ENCODE data around the gene RPN1. TPM values are rescaled to one million over a fixed set of nuclear protein-coding genes. Genes with fewer than 3 reads are reported as not detected.

Gene RPN1
- total RNA-seq, 2 experiments from 2014 or later = 123 to 149 TPM

GRCh38 chr3:128607710-128608048 is 42.9 kb downstream of the RPN1 start:
- no peak overlapping the region for H3K4me3 ChIP-seq (ENCODE audit: low read depth, low read length, poor library complexity, severe bottlenecking)
- no peaks in the 10 kb centered on the region for H3K9me3 ChIP-seq (ENCODE audit: low read length)
- H3K4me2 ChIP-seq (ENCODE audit: low read length) = no peak overlapping the region
- no peaks in the 10 kb centered on the region for H4K20me1 ChIP-seq (ENCODE audit: insufficient read depth, low read length)
- intact Hi-C loops (cut with micrococcal nuclease; ENCODE audit: unreplicated experiment) = loop anchor here (5.0 kb wide), 1 partner anchor 180 kb away; no protein-coding TSS in a partner anchor
- H3K4me1 ChIP-seq (ENCODE audit: insufficient read depth, low read length, poor library complexity, severe bottlenecking) = no peaks in the 10 kb centered on the region
- no peaks in the 10 kb centered on the region for H3K36me3 ChIP-seq (ENCODE audit: insufficient read depth, low read length)
- ChIA-PET POLR2A (no interaction called here), CTCF (ENCODE audit: unreplicated experiment) (no interaction called here)
- no peak for DNase-seq (ENCODE audit: low spot score)
- no peaks in the 10 kb centered on the region for H3K79me2 ChIP-seq (ENCODE audit: insufficient read depth, low read depth, low read length)
- no TSS peak for BruUV-seq (replicated peaks)
- H3K27ac ChIP-seq (ENCODE audit: low read depth, low read length, poor library complexity, severe bottlenecking) = no peak overlapping the region
- no peaks in the 10 kb centered on the region for H3K9me2 ChIP-seq (ENCODE audit: insufficient read depth, low read length)
- H2AFZ ChIP-seq (ENCODE audit: low read length) = no peak overlapping the region
- no peak for TF ChIP-seq CTCF (conservative IDR thresholded peaks at IDR 0.05; ENCODE audit: low read length)
- TF ChIP-seq EZH2phosphoT487 (IDR thresholded peaks at IDR 0.05; ENCODE audit: borderline replicate concordance, low read depth, low read length) = no peak

GRCh38 chr3:128606094-128606493 is 44.5 kb downstream of the RPN1 start:
- no peak for DNase-seq (ENCODE audit: low spot score)
- H3K4me1 ChIP-seq (ENCODE audit: insufficient read depth, low read length, poor library complexity, severe bottlenecking) = no peaks in the 10 kb centered on the region
- CTCF ChIA-PET (ENCODE audit: unreplicated experiment) = no interaction called here
- no peaks in the 10 kb centered on the region for H3K36me3 ChIP-seq (ENCODE audit: insufficient read depth, low read length)
- H3K27ac ChIP-seq (ENCODE audit: low read depth, low read length, poor library complexity, severe bottlenecking) = no peak overlapping the region
- POLR2A ChIA-PET = interaction anchor here (0.7 kb wide), 1 partner anchor 517 kb away, joined by 4 read pairs; no protein-coding TSS in a partner anchor
- TF ChIP-seq EZH2phosphoT487 (IDR thresholded peaks at IDR 0.05; ENCODE audit: borderline replicate concordance, low read depth, low read length) (no peak), CTCF (conservative IDR thresholded peaks at IDR 0.05; ENCODE audit: low read length) (no peak)
- no peaks in the 10 kb centered on the region for H4K20me1 ChIP-seq (ENCODE audit: insufficient read depth, low read length)
- no peak overlapping the region for H3K4me2 ChIP-seq (ENCODE audit: low read length)
- H2AFZ ChIP-seq (ENCODE audit: low read length) = no peak overlapping the region
- no TSS peak for BruUV-seq (replicated peaks)
- no peaks in the 10 kb centered on the region for H3K9me2 ChIP-seq (ENCODE audit: insufficient read depth, low read length)
- H3K79me2 ChIP-seq (ENCODE audit: insufficient read depth, low read depth, low read length) = no peaks in the 10 kb centered on the region
- H3K9me3 ChIP-seq (ENCODE audit: low read length) = no peaks in the 10 kb centered on the region
- no peak overlapping the region for H3K4me3 ChIP-seq (ENCODE audit: low read depth, low read length, poor library complexity, severe bottlenecking)
- intact Hi-C loops (cut with micrococcal nuclease; ENCODE audit: unreplicated experiment) = loop anchor here (5.0 kb wide), 1 partner anchor 179 kb away; no protein-coding TSS in a partner anchor

- H3K79me2 ChIP-seq (ENCODE audit: insufficient read depth, low read depth, low read length) = no peaks in the 10 kb centered on the region
- no peak overlapping the region for H2AFZ ChIP-seq (ENCODE audit: low read length)
- intact Hi-C loops (cut with micrococcal nuclease; ENCODE audit: unreplicated experiment) = loop anchor here (5.0 kb wide), 1 partner anchor 178 kb away; no protein-coding TSS in a partner anchor
- no peak overlapping the region for H3K4me2 ChIP-seq (ENCODE audit: low read length)
- no peak overlapping the region for H3K4me3 ChIP-seq (ENCODE audit: low read depth, low read length, poor library complexity, severe bottlenecking)
- no peaks in the 10 kb centered on the region for H3K4me1 ChIP-seq (ENCODE audit: insufficient read depth, low read length, poor library complexity, severe bottlenecking)
- H3K36me3 ChIP-seq (ENCODE audit: insufficient read depth, low read length) = no peaks in the 10 kb centered on the region
- H4K20me1 ChIP-seq (ENCODE audit: insufficient read depth, low read length) = no peaks in the 10 kb centered on the region
- ChIA-PET CTCF (ENCODE audit: unreplicated experiment) (no interaction called here), POLR2A (interaction anchor here (0.7 kb wide), 1 partner anchor 17 kb away, joined by 4 read pairs; no protein-coding TSS in a partner anchor)
- TF ChIP-seq EZH2phosphoT487 (IDR thresholded peaks at IDR 0.05; ENCODE audit: borderline replicate concordance, low read depth, low read length) (no peak), CTCF (conservative IDR thresholded peaks at IDR 0.05; ENCODE audit: low read length) (no peak)
- no peaks in the 10 kb centered on the region for H3K9me2 ChIP-seq (ENCODE audit: insufficient read depth, low read length)
- H3K27ac ChIP-seq (ENCODE audit: low read depth, low read length, poor library complexity, severe bottlenecking) = no peak overlapping the region
- no peak for DNase-seq (ENCODE audit: low spot score)
- no TSS peak for BruUV-seq (replicated peaks)
- no peaks in the 10 kb centered on the region for H3K9me3 ChIP-seq (ENCODE audit: low read length)
Observed at GRCh38 chr3:128605091-128606046, 45.2 kb downstream of the RPN1 start.
